ENCODE data around the gene SIGMAR1.

Gene SIGMAR1

DNA sequence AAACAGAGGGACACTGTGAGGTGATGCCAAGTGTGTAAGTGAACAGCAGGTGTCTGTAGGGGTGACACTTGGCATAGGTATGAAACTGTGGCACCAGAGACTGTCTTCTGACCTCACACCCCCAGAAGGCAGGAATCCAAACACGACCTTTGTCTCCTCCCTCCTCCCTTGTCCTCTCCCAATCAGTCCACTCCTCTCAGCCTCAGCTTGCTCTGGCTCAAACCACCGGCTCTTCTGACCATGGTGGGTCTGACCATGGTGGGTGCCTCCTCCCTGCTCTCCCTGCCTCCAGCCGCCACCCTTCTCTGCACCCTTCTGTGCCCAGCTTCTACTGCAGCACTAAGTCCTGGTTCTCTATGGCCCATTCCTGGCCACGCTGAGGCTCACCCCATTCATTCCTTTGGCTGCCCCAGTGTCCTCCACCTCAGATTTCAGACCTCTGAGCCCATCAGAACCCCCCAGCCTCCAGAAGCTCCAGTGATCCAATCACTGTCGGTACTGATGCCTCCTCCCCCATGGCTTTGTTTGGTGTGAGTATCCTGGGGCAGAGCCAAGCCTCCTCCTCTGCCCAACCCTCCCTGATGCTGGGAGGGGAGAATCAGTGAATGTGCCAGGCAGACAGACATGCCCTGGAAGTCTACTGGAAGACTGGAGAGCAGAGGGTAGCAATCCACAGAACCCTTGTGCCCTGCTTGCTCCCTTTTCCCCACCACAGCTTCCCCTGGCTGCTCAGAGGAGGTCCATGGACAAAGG, 7.0 kb downstream of the SIGMAR1 start:
- DNase-seq (ENCODE audit: low spot score) = no peak

DNA sequence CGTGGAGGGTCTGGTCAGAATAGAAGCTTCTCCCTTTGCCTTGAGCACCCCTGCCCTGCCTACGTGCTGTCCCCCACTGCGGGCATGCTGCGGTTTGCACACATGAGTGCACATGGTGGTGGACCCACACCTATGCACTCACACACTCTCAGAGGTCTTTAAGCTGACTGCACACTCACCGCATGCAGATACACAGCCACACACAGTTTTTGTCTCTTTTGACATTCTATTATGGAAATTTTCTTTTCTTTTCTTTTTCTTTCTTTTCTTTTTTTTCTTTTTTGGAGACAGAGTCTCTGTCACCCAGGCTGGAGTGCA, 8.1 kb downstream of the SIGMAR1 start:
- DNase-seq (ENCODE audit: low spot score) = no peak

DNA sequence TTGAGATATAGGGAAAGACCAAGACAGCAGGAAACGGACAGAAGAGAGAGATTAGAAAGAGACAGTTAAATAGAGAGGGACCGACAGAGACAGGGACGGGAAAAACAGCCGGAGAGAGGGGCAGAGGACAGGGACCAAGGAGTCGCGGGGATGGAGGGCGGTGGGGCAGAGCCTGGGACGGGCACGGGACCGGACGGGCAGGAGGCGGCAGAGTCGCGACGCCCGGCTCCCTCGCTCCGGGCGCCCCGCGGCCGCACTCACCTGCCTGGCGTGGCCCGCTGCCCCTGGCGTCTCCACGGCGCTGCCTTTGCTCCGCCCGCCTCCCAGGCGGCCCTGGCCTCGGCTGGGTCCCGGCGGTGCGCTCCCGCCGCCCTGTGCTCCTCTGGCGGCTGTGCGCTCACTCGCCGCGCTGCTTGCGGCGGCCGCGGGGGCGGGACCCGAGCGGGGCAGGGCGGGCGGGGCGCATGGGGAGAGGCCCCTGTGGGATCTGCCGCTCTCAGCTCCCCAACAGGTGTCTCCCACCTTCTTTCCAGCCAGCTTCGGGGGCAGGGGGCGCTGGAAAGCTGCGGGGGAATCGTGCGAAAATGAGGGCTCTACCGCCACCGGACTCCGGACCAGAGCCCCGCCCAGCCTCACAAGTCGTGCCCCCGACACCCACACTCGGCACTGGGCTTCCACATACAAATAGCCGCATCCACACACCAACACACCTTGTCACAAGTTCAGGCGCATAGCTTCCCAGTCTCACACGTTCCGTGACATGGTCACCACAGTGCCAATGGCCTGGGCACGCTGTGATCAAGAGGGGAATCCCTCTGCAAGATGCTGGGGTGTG, 8.7 kb downstream of the SIGMAR1 start, which contains the start of gene ARID3C:
ARID3C (minus strand) TSS at position 411 of the 835 bp plus-strand sequence. CDS start 1,052 bp downstream, outside the sequence.
- no peak for DNase-seq (ENCODE audit: low spot score)

DNA sequence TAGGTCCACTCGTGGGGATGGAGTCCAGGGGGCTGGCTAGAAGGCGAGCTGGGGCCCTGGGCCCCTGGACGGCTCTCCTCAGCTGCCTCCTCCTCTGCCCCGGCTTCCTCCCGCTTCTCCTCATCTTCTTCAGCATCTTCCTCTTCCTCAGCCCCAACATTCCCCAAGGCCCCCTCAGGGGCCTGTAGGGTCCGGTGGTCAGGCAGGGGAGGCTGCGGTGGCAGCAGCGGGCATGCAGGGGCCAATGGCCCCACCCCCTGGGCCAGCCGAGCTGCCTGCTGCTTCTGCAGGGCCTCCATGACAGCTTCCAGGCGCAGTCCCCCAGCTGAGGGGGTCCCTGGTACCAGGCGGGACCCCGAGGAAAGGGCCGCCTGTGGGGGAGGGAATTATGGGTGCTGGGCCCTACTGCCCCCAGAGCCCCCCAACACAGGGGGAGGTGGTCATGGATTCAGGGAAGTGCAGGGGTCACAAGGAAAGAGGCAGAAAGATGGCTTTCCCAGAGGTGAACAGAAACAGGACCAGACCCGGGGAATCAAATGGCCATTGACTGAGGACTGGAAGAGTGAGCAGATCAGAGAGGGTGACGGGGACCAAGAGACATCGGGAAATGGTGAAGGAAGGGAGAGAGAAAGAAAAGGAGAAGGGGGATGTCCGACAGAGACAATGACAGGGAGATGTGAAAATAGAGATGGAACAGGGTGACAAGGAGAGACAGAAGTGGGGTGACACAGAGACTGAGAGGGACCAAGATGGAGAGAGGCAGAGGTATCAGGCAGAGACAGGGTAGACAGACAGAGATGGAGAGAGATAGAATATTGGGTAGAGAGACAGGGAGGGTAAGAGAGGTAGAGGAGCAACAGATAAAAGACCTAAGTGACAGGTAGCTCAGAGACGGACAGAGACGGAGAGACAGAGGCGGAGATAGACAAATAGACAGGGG, 9.6 kb downstream of the SIGMAR1 start:
- no peak for DNase-seq (ENCODE audit: low spot score)

DNA sequence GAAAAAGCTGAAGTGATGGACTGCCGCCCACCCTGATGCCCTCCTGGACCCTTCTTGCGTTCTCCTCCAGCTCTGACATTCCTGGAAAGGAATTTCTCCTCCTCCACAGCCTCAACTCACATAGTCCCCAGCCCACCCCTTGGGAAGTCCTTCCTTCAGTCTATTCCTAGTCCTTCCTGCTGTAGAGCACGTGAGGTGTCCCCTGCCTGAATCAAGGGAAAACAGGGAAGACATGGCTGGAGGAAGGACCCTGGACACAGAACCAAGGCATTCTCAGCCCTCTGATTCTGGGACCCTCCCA, 12.5 kb downstream of the SIGMAR1 start:
- DNase-seq (ENCODE audit: low spot score) = no peak

DNA sequence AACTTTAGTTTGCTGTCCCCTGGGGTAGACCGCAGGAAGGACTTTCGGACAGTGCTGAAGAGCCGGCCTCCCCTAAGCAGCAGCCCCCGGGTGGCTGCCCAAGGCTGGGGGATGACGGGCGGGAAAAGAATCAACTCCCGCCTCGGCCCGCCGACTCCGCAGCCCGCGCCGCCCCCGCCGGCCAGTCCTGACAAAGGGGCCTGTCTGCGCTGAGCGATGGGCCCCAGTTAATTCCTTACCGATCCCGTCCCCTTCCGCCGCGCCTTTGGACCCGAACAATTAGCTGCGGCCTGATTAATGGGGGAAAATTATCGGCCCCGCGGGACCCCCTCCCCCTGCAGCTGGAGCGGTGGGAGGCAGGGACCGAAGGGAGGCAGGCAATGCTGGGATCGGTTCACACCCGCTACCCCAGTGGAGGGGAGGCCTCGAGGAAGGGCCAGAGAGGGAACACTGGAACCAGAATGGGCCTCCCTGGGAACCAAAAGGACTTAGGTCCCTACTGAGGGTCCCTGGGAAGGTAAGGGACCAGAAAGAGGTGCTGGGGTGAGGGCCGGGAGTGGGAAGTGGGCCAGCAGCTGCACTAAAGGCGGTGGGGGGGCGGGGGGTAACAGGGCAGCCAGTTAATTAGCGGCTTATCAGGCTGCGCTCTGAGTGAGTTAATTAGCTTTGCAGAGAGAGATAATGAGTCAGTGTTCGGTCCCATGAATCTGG, 13.0 kb downstream of the SIGMAR1 start:
- DNase-seq (ENCODE audit: low spot score) = no peak

DNA sequence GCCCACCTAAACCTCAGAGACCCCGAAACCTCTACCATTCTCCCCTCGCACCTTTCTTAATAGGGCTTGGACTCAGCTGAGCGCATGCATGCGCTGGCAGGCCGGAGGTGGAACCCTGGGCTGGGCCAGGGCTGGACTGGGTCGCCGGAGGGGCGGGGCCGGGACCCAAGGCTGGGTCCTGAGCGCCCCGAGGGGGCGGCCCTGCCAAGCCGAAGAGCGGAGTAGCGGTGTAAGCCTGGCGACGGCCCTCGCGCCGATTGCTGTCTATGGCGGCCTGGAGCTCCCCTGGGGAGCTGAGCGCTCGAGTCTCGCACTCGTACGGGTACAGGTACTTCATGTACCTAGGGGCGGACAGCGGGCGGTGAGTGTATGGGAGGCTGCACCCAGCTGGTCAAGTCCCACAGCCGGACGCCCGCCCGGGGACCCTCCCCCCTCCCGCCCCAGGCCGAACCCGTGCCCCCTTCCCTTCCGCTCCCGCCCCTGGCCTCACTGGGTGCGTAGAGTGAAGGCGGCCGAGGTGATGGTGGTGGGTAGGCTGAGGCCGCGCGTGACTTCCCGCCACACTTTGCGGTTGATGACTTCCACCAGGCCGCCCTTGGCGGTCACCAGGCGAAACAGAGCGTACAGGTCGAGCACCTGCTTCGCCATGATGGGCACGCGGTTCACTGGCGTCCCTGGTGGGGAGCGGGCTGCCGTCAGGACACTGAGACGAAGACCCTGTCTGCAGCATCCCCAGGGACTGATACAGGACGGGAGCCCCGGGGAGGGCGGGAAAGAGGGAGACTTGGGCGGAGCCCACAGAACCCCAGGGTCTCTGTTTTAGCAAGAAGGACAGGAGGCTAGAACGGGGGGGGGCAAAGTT, 14.0 kb downstream of the SIGMAR1 start:
- DNase-seq (ENCODE audit: low spot score) = no peak

DNA sequence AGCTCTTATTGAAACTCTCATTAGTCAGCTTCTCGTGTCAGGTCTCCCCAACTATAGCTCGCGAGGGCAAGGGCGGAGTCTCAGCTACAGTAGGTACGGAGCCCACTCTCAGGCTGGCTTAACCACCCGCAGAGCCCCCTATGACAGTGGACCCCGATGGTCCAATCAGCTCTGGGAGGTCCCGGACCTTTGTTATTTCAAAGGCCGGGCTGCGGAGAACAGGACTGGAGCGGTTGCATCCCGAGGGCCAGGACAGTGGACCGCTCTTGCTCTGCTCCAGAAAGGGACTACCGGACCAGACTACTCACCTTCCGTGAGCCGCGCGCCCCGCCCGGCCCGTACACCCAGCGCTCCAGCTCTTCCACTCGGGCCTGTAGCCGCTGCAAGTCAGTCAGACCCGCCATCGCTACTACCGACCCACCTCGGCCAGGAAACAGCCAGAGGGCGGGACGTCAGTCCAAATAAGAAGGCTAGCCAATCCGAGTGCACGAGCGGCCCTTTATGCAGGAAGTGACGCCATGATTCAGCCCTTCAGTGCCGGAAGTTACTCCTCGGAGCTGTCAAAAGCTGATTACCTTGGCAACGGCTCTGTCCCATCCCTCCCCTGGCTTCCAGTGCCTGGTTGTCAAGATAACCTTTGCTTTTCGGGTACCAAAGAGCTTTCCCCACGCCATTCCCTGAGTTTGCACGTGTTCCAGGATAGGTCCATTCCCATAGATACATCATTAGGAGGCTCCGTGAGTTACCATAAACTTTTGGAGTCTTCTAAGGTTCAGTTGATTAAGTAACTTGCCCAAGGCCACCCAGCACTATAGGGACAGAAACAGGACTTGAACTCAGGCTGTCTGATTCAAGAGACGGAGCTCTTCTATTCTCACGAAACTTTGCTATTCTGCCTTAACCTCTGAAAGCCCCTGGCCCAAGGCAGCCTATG, 17.3 kb downstream of the SIGMAR1 start, which contains the start of gene DCTN3:
DCTN3 (minus strand) TSS at position 435 of the 934 bp plus-strand sequence; CDS start at position 404, 31 bp downstream.
- DNase-seq (ENCODE audit: low spot score) = peak; percentile 94

DNA sequence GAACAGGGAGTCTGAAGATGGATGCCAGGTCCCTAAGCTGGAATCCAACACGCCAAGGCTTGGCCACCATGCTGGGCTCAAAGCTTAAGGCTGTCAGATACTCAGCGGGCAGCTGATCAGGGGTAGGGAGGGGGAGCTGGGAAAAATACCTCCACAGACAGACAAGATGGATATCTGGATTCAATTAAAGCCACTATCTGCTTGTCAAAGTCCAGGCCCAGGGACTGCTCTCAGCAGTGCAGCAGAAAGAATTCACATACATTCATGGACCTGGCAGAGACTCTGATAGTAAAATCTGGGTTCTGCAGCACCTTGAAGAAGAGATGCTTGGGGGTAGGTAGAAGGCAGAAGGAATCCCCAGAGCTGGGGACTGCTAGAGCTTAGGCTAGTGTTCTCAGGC, 22.5 kb downstream of the SIGMAR1 start:
- DNase-seq (ENCODE audit: low spot score) = no peak

DNA sequence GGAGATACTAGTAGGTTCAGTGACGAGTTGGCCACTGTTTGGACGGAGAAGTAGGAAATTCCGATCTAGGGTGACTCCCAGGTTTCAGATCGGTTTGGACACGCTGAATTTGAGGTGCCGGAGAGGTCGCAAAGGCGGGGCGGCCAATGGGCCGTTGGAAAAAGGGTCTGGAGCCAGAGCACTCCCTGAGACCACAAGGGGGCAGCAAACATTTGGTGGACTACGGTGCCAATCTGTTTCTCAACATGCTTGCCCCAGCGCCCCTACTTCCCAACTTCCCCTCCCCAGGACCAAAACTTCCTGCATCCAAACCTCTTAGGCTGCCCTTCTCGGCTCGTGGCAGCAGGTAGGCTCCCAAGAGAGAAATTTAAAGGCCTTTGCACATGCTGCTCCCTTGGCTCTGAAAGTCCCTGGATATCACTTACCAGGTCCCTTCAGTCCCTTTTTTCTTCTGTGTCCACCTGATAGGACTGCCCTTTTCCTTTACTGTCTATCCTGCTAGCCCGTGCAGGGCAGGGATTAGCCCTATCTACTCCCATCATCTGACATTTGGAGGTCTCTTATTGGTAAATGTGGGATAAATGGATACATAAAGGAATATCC, 24.7 kb downstream of the SIGMAR1 start:
- DNase-seq (ENCODE audit: low spot score) = peak; percentile 73

DNA sequence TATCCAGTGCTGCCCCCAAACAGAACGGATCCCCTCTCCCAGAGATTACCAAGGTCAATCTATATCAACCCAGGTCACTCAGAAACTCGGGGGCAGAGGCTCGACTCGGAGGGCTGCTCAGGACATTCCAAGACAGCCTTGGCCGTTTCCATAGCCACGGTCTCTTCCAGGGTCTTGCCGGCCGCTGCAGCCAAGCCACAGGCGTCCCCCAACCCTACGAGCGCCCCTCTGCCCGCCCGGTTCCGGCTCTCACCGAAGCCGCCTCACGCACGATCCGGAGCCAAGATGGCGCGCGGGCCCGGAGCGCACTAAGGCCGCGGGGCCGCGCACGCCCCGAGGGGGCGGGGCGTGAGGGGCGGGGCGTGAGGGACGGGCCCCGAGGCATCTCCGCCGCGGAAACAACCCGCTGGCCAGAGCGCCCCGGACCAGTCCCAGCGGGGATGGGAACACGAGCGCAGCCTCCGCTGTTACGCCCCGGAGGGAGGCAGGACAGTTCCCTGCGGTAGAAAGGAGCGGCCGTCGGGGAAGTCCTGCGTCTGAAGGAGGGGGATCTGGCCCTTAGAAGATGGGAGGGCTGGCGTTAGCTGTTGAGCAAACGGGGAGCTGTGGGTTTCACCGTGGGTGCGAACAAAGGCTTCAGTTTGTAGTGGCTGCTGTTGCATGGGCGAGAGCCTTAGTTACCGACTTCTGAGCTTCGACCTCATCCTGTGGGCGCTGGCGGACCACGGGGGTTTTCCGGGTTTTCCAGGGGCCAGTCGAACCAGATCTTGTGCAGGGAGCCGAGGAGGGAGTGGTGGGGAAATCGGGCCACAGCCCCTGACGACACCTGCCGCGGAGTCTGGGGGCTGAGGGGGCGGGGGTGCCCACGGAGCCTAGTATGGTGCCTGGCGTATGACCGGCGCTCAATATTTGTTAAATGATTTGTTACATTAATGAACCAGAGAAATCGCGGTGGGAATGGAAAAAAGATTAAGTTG, 25.5 kb downstream of the SIGMAR1 start, which contains the start of gene RPP25L:
RPP25L (minus strand) TSS at position 287 of the 977 bp plus-strand sequence. CDS start 801 bp downstream, outside the sequence.
- DNase-seq (ENCODE audit: low spot score) = peak; percentile 79

DNA sequence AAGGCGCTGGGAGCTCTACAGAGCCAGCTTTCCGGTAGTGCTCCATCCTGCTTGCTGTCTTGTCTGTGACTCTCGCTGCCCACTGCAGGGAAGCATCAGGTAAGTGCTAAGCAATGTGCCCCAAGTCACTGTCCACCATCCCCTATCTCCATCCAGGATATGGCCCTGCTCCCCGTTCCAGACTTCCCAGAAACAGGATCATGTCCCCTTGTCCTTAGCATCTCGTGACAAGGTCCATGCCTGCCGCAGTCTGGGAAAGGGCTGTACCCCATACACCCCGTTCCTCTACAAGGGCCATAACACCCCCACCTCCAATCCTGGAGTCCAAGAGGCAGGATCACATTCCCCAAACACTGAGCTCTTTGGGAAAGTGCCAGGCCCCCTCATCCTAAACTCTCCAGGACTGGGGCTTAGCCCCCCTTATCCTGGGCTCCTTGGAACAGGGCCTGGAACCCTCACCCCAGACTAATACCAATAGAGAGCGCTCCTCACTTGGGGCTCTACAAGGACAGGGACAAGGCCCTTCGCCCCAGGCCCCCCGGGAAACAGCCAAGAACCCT, 26.3 kb downstream of the SIGMAR1 start:
- DNase-seq (ENCODE audit: low spot score) = no peak

DNA sequence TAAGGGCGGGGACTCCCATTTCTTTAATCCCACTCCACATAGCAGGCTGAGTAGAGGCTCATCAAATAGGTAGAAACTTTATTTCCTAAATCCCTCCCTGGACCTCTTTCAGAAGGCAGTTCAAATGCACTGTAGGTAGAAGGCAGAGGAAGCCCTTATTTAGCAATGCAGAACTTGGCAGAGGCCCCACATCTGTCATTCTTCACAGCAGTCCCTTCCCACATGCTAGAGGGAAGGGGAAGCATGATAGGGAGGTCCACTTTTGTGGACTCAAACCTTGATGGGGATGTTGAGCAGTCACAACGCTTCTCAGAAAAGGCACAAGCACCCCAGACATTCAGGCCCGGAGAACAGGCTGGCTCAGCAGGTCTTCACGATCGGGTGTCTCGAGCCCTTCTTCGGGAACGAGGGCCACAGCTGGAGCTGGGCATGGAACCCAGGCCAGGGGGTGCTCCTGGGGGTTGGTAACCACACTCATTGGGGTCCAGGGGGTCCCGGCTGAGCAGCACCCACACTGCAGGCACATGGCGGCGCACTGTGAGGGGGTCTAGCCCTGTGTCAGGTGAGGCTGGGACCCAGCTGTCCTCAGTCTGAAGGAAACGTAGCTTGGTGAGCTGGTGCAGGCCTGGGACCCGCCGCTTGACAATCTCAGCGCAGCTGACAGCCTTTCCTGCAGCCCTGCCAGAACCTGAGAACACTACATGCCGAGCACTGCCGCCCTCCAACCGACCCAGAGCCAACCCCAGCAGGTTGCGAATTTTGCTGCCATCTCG, 27.0 kb downstream of the SIGMAR1 start:
- DNase-seq (ENCODE audit: low spot score) = no peak

DNA sequence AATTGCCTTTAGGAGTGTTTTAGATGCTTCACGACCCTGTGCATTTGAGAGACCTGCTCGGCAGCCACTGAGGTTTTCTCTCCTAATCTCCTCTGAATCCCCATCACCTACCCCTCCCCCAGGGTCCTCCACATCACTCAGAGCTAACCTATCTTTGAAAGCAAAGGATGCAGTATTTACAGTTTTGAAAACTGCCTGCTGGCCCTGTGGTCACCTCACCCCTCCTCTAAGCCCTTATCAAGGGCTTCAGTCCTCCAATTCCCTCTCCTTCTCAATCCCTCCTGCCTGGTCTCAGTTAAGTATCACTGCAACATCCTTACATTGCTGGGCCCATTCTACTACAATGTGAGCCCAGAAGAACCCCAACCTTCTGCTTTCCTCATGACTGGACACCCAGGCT, 30.3 kb downstream of the SIGMAR1 start:
- DNase-seq (ENCODE audit: low spot score) = no peak

DNA sequence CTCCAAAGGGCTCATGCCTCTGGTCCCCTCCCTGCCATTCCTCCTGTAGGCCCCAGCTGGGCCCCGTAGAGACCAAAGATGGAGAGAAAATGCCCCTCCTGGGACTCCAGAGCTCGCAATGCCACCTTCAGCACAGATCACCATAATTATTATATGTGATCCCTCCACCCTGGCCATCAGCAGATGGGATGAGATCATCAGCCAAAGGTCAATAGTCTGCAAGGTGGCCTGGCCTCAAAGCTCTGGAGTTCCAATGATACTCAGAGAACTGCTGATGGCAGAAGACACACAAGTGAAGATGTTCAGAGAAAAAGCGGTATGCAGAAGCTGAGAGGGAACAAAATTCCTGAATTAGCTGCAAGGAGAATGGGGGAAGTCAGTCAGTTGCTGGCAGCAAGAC, 30.7 kb downstream of the SIGMAR1 start:
- DNase-seq (ENCODE audit: low spot score) = no peak

DNA sequence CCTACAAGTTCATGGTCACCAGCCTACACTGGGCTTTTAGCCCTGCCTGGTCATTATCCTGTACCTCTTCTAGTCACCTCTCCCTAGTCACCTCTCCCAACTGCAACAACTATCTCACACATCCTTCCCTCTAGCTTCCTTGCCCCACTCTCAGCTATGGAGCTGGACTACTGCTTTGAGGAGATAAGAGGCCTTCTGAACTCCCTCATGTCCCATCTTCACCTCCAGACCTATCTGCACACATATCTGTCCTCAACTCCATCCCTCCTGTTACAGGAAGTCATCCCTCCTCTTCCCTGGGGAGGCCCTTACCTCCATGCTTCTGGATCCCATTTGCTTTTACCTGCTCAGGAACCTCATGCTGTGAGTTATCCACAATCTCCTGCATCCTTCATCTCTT, 31.4 kb downstream of the SIGMAR1 start:
- DNase-seq (ENCODE audit: low spot score) = no peak
